Skin of body (tissue), 2 donors: ENCODE data around the gene KAT7. TPM values are rescaled to one million over a fixed set of nuclear protein-coding genes. Genes with fewer than 3 reads are reported as not detected.

Experiments
- DNase-seq: peaks from one replicate; lab custom pipeline; 2025; lab: John Stamatoyannopoulos, UW
- total RNA-seq: library from RNA; depleted of rRNA; stranded (reverse); fragments of >200 nt; gene quantifications from one replicate; pipeline ENCODE4 v1.2.3, GENCODE V29; 2014

KAT7 gene
- total RNA-seq, 1 donor from 2014 or later, result 35.6 TPM

- DNase-seq, result no peak
Measured at GRCh38 chr17:49760296-49760695, 28.2 kb upstream of the KAT7 start.

GRCh38 chr17:49760932-49761558, 27.4 kb upstream of the KAT7 start:
- no peak for DNase-seq

GRCh38 chr17:49762151-49762941, 26.1 kb upstream of the KAT7 start:
- DNase-seq, result peak; percentile 26

GRCh38 chr17:49763735-49764558, 24.5 kb upstream of the KAT7 start, which contains the start of gene FAM117A:
TSS of gene FAM117A (minus strand) at chr17:49764131. CDS start at chr17:49764087, 44 bp downstream.
- DNase-seq, result peak; percentile 97

GRCh38 chr17:49764559-49765180, 23.8 kb upstream of the KAT7 start:
- DNase-seq, result no peak

GRCh38 chr17:49766918-49767530, 21.5 kb upstream of the KAT7 start:
- no peak for DNase-seq

- DNase-seq, result no peak
Measured at GRCh38 chr17:49775546-49776260, 12.8 kb upstream of the KAT7 start.

GRCh38 chr17:49776551-49777300, 11.8 kb upstream of the KAT7 start:
- no peak for DNase-seq

- DNase-seq, result no peak
Measured at GRCh38 chr17:49777563-49777962, 10.9 kb upstream of the KAT7 start.

- no peak for DNase-seq
Measured at GRCh38 chr17:49779156-49779738, 9.2 kb upstream of the KAT7 start.

- DNase-seq, result peak; percentile 29
Measured at GRCh38 chr17:49779739-49780231, 8.7 kb upstream of the KAT7 start.

GRCh38 chr17:49783071-49783715, 5.3 kb upstream of the KAT7 start:
- peak; percentile 27 for DNase-seq

- DNase-seq, result no peak
Measured at GRCh38 chr17:49783791-49784190, 4.7 kb upstream of the KAT7 start.

GRCh38 chr17:49784636-49785035, 3.8 kb upstream of the KAT7 start:
- DNase-seq, result no peak

- no peak for DNase-seq
Measured at GRCh38 chr17:49787884-49788477, 500 bp upstream of the KAT7 start.

GRCh38 chr17:49789243-49789578, 730 bp downstream of the KAT7 start:
- DNase-seq, result no peak

GRCh38 chr17:49793309-49793708, 4.8 kb downstream of the KAT7 start:
- no peak for DNase-seq

GRCh38 chr17:49795372-49795771, 6.9 kb downstream of the KAT7 start:
- DNase-seq, result no peak
